HG03108 (cell line): ENCODE measurements around the gene NR5A1.

ENCODE experiments used
- ATAC-seq: cut with Tn5 transposase; IDR thresholded peaks from one replicate; pipeline ENCODE4 v1.9.1; 2021; ENCODE audit warnings: moderate library complexity; ENCODE audit not compliant: unreplicated experiment

Gene NR5A1

DNA sequence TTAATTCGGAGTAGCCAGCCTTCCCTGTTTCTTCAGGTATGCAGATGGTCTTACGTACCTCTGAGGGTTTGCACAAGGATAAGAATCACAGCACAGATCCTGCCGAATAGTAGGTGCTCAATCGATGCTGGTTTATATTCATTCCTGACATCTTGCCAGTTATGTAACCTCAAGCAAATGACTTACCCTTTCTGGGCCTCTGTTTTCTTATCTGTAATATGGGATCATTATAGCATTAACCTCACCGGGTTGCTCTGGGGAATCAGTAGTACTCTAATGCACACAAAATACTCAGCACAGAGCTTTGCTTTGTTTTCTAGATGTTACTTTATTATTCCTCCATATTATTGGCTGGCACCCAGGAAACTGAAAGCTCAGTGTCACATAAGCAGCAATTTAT lies 7.7 kb upstream of the NR5A1 start:
- ATAC-seq = no peak

DNA sequence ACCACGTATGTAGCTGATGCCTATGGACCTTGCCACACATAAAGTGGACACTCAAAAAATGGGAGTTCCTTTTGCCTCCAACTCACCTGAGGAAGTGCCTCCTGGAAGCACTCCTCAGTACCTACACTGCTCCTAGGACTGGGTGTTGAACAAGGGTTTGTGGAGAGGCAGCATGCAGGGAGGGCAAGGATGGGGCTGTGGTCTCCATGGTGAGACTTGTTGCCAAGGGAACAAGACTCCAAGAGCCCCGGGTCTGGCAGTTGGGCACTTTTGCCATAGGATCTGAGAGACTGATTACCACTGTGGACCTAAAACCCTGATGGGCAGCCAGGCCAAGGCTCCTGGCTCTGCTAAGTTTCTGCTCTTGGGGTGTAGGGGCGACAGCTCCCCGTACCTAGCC lies 6.9 kb upstream of the NR5A1 start:
- ATAC-seq = no peak

DNA sequence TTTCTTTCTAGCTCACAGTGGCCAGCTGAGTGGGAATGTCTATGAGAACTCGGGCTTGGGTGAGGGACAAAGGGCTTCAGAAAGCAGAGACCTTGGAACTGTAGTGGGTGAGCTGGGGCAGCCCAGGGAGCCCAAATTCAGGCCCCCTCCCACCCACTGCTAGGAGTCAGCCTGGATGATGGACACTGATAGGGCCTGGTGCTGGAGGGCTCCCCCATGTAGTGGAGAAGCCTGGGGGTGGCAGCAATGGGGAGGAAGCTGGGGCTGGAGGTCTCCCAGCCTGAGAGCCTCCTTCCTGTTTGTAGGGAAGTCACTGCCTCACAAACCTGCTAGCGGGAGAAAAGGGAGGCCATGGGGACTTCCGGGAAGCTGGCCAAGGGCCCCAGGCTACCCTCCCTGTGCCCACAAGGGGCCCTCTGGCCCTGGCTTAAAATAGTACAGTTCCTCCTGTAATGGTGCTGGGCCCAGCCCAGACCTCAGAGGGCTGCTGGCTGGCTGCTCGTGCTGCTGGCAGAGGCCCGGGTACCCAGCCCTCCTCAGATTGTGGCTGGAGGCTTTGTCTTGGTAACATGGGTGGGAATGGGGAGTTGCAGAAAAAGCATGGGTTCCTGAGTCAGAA lies 6.3 kb upstream of the NR5A1 start:
- no peak for ATAC-seq

DNA sequence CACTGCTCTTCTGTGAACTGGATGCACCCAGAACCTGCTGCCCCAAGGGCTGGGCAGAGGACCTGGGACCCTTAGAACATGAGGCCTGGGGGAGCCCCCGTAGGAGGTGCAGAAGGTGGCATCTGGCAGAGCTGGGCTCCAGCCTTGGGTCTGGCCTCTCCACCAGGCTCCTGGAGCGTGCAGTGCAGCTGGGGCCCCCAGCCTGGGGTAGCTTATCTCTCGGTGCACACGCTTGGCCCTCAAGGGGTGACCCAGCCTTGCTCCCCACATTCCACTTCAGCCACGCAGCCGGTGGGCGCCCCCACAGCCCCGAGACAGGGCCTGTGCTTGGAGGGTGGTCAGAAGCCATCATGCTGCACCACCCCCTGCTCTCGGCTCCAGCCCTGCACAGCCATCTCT lies 5.6 kb upstream of the NR5A1 start:
- ATAC-seq = no peak

DNA sequence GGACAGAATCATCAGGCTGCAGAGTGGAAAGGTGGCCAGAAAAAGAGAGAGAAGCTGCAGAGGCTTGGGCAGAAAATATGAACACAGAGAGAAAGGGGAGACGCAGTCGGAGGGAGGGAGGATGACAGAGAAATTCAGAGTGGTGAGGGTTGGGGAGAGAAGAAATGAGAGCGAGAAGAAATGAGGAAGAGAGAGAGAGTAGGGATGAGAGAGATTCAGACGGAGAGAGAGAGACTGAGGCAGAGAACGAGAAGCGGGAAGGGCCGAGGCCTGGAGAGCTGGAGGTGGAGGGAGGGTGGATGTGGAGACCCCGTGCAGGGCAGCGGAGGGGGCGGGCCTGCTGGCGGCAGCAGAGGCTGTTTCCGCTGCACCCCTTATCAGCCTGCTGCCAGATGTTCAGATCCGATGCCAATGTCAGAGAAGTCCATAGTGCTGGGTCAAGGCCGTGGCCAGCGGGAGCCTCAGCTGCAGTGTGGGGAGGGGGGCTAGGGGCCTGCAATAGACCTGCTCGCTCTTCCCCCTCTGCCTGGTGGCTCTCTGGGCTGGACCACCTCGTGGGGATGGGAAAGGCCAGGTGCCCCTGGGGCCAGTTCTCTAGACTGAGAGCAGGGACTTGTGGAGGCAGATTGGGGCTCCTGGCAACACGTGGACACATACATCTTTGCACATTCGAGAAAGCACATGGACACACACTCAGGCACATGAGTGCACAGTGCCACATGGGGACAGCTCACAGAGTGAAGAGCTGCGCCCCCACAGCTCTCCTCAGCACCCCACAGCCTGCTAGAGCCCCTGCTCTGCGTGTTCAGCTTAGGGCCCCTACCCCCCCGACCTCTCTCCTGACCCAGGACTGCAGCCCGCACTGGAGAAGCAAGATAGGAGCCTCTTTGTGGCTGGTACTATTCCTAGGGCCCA lies 4.9 kb upstream of the NR5A1 start:
- no peak for ATAC-seq

DNA sequence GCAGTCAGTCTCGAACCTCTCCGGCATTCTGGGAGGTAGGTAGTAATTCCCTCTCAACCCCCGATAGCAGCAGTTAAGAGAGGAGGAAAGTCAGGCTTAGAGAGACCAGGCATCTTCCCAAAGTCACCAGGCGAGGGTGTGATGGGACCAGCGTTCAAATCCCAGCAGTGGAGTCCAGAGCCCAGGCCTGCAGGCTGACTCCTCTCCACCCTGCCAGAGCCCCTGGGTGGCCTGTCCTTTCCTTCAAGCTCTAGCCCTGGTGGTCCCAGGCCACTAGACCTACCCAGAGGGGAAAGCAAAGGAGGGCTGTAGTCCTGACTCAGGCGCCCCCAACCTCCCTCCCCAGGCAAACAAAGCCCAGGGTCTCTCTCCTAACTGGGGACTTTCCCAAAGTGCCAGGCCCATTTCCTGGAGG lies 4.2 kb upstream of the NR5A1 start:
- no peak for ATAC-seq

DNA sequence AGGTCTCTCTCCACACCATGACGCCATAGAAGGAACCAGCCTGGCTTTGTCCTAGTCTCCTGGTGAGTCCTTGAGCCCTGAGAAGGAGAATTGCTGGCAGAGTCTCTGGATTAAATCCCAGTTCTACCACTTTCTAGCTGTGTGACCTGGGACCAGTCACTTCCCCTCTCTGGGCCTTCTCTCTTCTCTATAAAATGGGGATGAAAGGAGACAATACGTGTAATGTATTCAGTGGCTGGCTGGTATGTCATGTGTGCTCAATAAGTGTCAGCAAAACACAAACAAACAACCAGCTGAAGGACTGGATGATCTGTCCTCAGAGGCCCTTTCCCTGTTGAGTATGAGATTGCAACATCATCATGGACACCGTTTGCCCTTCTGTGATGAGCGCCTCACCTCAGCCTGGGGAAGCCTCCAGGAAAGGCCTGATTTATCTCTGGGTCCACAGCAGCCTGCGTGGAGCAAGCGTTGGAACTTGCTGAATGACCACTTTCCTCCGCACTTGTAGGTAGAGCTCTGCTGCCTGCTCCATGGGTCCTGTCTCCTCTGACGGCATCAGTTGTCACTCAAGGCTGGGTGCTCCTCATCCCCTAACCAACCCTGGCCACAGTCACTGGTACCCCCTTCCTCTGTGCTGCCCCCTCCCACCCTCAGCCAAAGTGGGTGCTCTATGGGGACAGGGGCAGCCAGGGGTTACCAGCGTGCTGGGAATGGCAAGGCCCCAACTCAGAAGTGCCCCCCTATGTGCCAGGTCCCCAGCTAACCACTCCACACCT lies 3.6 kb upstream of the NR5A1 start:
- no peak for ATAC-seq

DNA sequence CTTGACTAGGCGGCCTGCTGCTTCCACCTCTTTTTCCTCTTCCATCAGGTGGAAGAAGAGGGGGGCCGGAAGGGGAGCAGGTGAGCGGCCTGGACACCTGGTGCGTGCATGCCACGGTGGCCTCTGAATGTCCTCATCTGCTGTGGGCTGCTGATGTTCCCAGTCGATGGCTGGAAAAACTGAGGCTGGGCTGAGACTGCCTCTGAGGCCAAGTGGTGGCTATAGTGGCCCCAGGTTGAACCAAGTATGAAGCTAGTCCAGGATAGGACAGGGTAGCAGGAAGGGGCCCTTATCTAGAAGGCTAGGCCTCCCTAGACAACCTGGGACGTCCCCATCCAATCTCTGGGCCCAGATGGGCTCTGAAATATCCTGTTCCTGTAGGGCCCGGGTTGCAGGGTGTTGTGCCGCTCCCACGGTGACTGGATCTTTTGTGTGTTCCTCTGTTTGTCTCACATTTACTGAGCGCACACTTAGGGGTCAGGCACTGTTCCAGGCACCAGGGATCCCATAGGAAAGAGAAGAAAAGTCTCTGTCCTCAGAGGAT lies 753 bp upstream of the NR5A1 start:
- ATAC-seq = no peak

DNA sequence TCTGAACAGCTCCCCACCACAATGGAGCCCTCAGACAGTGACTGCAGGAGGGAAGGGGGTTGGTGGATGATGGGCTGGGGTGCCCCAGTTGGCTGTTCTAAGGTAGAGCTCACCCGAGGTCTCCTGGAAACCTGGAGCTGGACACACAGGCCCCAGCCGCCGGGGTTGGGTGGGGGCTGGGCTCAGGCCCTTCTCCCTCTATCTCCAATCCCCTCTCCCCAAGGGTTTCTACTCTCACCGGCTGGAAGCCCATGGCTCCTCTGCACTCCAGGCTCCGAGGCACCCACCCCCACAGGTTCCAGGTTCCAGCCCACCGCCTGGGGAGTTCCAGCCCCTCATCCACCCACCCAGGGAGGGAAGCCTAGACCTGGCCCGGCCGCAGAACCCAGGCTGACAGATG lies 766 bp downstream of the NR5A1 start:
- no peak for ATAC-seq

DNA sequence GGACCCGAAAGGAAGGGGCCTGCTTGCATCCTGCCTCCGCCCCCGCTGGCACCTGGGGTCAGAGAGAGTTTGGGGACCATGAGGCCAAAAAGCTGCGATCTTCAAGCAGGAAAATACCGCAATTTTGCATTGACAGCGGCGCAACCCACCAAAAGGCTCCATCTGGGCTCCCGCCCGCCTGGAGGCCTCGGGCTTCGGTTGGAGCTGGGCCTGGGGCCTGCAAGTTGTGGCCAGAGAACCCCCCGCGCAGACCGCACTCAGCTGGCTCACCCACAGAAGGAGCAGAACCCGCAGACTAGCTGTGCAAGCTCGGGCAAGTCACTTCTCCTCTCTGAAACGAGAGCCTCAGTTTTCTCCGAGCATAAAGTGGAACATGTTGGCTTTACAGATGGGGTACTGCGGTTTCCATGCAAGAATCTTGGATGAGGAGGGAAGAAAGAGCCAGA lies 1.3 kb downstream of the NR5A1 start:
- no peak for ATAC-seq

DNA sequence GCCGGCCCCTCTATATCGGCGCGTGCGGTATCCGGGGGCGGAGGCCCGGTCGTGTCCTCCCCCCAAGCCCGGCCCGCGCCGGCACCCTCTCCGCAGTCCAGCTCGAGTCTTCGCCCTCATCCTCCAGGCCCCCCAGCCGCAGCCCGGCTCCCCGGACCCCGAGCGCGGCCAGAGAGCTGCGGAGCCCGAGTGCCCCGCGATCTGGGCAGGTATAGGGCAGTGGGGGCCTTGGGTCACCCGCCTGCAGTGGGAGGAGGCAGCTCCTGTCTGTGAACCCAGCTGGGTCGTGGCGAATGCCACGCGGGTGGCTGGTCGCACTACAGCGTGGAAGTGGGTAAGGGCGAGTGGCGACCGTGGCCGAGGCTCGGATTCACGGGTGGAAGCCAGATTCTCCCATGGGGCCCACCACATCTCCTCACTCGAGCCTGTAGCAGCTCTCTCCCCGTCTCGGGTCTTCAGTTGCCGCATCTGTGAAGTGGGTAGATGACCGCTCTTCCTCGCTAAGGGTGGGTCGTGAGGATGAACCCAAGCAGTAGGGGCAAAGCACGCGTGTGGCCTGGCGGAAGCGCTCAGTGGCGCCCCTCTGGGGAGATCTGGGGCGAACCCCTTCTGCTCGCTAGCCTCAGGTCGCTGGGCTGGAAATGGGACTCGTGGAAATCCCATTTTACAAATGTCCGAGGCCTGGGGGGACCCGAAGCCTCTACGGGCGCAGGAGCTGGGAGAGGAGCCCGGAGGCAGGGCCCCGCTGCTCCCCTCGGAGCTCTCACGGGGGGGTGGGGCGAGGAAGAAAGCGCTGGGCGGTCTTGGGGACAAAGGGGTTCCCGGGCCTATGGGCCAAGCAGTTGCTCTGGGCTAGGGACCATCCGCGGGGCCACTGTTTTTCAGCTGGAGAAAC lies 1.9 kb downstream of the NR5A1 start:
- no peak for ATAC-seq

DNA sequence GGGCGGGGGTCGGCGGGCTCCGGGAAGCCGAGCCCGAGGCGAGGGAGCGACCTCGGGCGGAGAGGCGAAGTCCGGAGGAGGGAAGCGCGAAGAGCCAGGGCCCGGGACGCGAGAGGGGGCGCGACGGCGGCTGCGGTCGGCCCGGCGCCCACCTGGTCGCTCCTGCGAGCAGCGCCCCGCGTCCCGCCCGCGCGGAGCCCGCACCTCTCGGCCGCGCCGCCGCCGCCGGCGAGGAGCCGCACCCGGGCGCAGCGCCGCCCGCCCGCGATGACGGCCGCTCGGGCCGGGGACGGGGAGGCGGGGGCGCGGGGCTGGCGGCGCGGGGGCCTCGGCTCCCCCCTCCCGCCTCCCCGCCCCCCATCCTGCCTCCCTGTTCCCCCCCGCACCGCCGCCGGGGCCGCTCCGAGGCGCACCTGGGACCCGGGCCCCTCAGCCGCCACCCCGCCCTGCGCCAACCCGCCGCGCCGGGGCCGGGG lies 2.6 kb downstream of the NR5A1 start:
- ATAC-seq = no peak

DNA sequence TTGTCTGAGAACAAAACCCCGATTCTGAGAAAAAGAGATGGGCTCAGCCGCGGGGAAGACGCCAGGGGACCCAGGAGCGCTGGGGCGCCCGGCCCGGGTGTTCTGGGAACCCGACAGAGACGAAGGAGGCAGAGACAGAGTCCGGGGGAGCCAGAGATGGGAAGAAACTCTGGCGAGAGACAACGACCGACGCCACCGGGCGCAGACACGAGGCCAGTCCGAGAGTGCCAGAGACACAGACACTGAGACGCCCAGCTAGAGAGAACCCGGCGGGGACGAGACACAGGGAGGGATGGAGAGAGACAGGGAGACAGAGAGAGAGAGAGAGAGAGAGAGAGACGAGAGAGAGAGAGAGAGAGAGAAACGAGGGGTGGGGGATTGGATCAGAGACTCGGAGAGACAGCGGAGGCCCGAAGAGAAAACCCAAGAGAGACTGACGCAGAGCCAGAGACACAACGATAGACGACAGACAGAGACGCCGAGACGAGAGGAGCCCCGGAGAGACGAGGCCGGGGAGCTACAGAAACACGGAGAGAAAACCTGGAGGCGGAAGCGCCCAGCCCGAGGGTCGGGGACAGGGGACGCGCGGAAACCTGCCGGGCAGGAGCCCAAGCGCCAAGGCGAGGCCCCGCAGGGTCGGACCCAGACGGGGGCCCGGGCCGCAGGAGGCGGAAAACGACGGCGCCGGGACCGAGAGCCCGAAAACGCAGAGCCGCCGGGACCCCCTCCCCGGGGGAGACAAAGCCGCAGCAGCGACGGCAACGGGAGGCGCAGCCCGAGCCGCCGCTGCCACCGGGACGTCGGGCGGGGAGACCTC lies 3.3 kb downstream of the NR5A1 start:
- no peak for ATAC-seq

DNA sequence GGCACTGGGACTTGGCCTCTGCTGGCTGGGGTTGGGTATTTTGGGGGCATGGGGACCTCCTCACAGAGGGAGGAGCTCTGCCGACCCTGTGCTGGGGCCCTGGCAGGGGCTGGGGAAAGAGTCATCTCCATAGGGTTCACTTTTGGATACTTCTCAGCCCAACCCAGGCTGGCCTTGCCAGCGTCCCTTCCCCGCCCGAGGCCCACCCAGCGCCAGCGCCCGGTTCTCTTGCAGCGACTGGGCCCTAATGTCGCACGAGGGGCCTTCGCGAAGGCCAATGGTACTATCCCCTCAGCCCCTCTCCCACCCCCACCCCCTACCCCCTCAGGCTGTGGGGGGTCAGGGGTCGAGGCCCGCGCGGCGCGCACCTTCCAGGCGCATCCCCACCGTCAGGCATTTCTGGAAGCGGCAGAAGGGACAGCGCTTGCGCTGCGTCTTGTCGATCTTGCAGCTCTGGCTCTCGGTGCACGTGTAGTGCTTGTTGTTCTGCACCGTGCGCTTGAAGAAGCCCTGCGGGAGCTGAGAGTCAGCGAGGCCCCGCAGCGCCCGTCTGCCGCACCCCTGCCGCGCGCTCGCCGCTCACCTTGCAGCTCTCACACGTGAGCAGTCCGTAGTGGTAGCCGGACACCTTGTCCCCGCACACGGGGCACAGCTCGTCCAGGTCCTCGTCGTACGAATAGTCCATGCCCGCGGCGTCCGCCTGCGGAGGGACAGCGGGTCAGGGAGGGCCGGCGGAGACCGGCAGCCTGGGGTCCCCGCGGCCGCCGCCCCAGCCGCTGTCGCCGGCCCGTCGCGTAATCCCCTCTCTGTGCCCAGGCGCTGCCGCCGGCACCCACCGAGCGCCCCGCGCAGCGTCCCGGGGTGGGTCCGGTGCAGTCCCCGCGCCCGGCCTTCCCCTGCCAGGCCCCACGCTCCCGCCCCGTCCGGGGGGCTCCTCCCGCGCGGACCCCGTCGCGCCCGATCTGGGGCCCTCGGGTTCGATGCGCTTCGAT lies 4.2 kb downstream of the NR5A1 start:
- ATAC-seq = no peak

DNA sequence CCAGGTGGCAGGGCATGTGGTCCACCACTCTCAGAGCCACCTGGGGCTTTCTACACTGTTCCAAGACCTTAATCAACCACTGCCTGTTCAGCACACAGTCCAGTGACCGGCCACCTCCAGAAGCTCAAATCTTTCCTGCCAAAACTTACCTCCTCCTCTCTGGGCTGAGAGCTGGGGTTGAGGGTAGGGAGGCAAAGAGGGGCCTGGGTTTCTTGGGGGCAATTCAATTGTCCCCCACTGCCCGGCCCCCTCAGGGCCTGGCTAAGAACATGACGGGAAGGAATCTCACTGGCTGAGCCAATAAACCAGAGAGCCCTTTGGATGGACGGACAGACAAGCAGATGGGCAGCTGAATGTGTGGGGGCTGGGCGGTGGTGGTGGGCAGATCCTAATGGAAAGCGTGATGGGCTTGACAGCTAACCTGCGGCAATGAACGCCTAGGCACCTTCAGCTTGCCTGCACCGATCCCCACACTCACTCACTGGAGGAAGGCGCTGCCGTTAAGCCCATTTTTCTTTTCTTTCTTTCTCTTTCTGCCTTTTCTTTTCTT lies 5.4 kb downstream of the NR5A1 start:
- no peak for ATAC-seq

DNA sequence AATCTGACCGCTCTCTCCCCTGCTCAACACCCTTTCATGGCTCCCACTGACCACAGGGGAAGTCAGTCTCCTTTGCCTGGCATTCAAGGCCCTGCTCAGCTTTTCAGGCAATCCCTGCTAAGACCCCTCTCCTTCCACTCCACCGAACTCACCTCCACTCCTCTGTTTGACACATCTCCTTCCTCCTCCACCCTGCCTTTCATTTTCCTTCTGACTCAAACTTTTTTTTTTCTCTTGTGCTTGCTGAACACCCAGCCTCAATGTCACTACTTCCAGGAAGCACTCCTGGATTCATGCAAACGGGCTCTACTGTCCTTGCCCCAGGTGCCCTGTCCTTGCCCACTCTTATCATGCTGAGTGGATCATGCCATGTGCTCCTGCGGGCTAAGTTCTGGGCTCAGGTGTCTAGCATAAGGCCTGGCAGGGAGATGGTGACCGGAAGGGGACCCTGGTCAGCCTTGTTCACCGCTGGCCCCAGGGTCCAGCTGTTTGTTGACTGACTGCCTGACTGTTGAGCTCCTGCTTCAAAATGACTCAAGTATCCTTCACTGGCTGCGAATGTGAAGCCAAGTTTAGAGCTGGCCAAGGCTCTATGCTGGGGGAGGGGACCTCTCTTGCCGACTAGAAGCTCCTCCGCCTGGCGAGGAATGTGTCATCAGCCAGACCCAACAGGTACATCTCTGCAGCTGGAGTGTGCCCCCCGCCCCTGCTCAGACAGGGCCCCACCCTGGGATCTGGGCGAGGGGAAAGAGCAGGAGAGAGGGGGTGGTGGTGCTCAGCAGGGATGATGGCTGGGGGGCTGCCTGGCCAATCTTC lies 6.2 kb downstream of the NR5A1 start:
- no peak for ATAC-seq
